Adrenal gland (tissue), 5 donors: ENCODE data around the gene SRRM2.

Experiments
- POLR2A ChIP-seq, 2 donors: fragments of 450-650 bp; IDR thresholded peaks; one replicate each; pipeline ENCODE4 v1.6.1; 2017; ENCODE audit warnings: antibody characterized with exemption in 2 of 2, mild to moderate bottlenecking in 2 of 2, moderate library complexity in 1 of 2
- TF ChIP-seq, protein P1 (sequence below), 6 experiments: fragments of 450-650 bp in 4 of 6; fragments of 200-600 bp in 2 of 6; sonication (generic) in 1 of 6; IDR thresholded peaks; 1 replicate in 5 of 6; 2 replicates in 1 of 6; pipeline versions ENCODE4 v1.5.1 to v1.8.0; 2016 to 2021; ENCODE audit warnings: antibody characterized with exemption in 6 of 6, mild to moderate bottlenecking in 2 of 6, moderate library complexity in 1 of 6
- donor health status: DM: no; HTN: no; CAD: no.

- TF ChIP-seq POLR2A (IDR thresholded peaks at IDR 0.05) = no peak
- TF ChIP-seq, protein P1, sequence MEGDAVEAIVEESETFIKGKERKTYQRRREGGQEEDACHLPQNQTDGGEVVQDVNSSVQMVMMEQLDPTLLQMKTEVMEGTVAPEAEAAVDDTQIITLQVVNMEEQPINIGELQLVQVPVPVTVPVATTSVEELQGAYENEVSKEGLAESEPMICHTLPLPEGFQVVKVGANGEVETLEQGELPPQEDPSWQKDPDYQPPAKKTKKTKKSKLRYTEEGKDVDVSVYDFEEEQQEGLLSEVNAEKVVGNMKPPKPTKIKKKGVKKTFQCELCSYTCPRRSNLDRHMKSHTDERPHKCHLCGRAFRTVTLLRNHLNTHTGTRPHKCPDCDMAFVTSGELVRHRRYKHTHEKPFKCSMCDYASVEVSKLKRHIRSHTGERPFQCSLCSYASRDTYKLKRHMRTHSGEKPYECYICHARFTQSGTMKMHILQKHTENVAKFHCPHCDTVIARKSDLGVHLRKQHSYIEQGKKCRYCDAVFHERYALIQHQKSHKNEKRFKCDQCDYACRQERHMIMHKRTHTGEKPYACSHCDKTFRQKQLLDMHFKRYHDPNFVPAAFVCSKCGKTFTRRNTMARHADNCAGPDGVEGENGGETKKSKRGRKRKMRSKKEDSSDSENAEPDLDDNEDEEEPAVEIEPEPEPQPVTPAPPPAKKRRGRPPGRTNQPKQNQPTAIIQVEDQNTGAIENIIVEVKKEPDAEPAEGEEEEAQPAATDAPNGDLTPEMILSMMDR (IDR thresholded peaks at IDR 0.05) = no peak
Measured at GRCh38 chr16:2704983-2705275, 47.5 kb upstream of the SRRM2 start.
